ENCODE measurements around the gene OIT3.

The OIT3 gene

GRCh38 chr10:72952189-72952588 lies 58.6 kb downstream of the OIT3 start:
- no peak for TF ChIP-seq CTCF (IDR thresholded peaks at IDR 0.05; ENCODE audit: insufficient read depth, missing control alignments)
- FAIRE-seq (no peak), DNase-seq (ENCODE audit: insufficient read length, low spot score) (no peak)

GRCh38 chr10:72952642-72953158 lies 59.2 kb downstream of the OIT3 start:
- no peak for TF ChIP-seq CTCF (IDR thresholded peaks at IDR 0.05; ENCODE audit: insufficient read depth, missing control alignments)
- FAIRE-seq (no peak), DNase-seq (ENCODE audit: insufficient read length, low spot score) (no peak)

DNA sequence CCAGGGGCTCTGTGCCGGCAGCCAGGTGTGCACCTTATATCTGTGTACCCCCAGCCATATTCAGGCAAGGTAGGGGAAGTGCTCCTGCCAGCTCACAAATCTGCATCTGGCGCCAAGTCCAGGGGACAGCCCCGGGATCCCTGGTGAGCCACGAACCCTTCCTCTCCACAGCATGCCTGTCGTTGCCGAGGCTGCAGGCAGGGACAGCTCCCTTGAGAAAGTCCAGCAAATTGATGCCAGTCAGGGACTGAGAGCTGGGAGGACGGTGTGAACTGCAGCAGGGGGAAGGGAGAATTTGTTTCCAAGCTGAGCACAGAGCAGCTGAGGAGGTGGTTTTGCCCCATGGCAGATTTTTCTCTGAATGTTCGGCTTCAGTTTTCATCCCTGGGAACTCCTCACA lies 60.1 kb downstream of the OIT3 start:
- no peak for DNase-seq (ENCODE audit: insufficient read length, low spot score)
- no peak for TF ChIP-seq CTCF (IDR thresholded peaks at IDR 0.05; ENCODE audit: insufficient read depth, missing control alignments)
- FAIRE-seq, result no peak

DNA sequence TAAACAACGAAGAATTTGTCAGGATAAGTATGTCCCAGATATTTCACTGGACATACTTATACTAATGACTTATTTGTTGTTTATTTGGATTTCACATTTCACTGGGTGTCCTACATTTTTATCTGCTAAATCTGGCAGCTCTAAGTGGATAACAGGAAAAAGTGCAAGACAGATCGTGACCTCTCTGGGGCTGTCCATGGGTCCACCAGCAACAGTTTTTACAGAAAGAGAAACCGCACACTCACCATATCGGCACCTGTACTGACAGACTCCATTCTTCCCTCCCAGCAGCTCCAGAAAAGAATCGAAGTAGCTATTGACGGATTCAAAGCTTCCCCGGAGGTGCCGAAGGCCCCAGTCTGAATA lies 60.7 kb downstream of the OIT3 start:
- no peak for TF ChIP-seq CTCF (IDR thresholded peaks at IDR 0.05; ENCODE audit: insufficient read depth, missing control alignments)

DNA sequence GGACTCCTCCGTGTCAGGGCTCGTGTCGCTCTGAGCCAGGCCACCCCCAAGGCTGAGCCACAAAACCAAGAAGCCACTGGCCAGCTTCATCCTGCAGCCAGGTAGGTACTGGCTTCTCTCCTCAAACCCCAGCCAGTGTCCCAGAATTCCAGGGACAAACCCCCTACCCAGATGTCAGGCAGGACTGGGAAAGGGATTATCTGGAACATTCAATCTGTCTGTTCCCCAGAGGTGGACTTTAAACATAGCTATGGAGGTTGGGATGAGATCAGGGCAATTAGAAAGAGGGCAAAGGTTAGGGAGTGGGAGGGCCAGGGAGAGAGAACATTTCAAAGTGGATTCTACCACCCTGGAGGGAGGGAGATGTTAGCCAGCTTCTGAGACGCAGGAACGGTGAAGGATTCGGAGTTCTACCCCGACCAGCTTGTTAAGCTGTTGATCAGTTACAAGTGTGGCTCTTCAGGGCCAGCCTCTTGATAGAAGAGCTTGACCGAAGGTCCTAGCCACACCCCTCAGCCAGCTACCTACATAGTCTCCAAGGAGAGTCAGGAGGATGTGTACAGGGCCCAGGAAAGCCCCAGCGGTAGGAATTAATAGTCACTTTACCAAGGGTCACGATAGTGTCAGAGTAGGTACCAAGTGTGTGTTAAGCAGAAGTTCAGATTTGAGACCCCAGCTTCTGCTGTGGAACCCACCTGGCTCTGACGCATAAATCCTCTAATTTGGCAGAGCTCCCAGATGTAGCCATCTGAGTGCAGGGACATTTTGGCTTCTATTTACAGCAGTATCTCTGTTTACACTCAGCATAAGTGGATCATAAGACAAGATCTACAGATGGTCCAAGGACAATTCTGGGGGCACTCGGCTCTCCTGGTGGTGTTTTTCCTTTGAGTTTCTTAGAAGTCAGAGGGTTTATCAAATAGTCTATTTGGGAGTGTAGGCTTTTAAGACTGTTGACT lies 61.3 kb downstream of the OIT3 start, which contains the start of gene PLA2G12B:
PLA2G12B (minus strand) TSS at position 211 of the 959 bp plus-strand sequence; CDS start at position 90, 121 bp downstream.
- no peak for TF ChIP-seq CTCF (IDR thresholded peaks at IDR 0.05; ENCODE audit: insufficient read depth, missing control alignments)
- DNase-seq (ENCODE audit: insufficient read length, low spot score), result no peak
- no peak for FAIRE-seq

More for the DNA sequence above, 60.7 kb downstream of the OIT3 start:
- FAIRE-seq (no peak), DNase-seq (ENCODE audit: insufficient read length, low spot score) (no peak)

DNA sequence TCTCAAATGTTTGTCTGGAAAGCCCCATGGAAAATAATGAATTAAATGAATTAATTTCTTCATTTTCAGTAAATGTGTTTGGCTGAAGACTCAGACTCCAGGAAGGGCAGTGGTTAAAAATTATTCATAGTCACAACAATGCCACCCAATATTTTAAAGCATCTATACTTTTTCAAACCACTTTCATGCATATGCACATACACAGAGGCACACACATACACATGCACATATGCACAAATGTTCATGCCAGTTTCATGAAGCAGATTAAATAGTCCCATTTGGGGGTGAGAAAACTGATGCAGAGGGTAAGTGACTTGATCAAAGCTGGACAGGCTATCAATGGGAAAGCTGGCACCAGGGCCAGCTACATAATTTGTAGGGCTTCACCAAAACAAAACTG lies 62.5 kb downstream of the OIT3 start:
- FAIRE-seq (no peak), DNase-seq (ENCODE audit: insufficient read length, low spot score) (no peak)
- TF ChIP-seq CTCF (IDR thresholded peaks at IDR 0.05; ENCODE audit: insufficient read depth, missing control alignments), result no peak

- FAIRE-seq (no peak), DNase-seq (ENCODE audit: insufficient read length, low spot score) (no peak)
- TF ChIP-seq CTCF (IDR thresholded peaks at IDR 0.05; ENCODE audit: insufficient read depth, missing control alignments), result no peak
These were observed 83.3 kb downstream of the OIT3 start for GRCh38 chr10:72976886-72977285.
